Activated T-helper 1 cell treated with Interleukin-2 at 50 U/mL for 16 hours (primary cell): ENCODE results near the gene LLGL2.
A peak's percentile ranks its signal among the peaks of the same experiment; 100 is the strongest.

Source experiments
- DNase-seq: peaks from one replicate; pipeline ENCODE4 v3.0.0-alpha.2; 2020; ENCODE audit warnings: low read depth

LLGL2 gene

GRCh38 chr17:75523647-75524046 lies 1.9 kb upstream of the LLGL2 start:
- no peak for DNase-seq

- no peak for DNase-seq
Observed at GRCh38 chr17:75524269-75524969, 1.1 kb upstream of the LLGL2 start.

GRCh38 chr17:75525806-75526554 lies 483 bp downstream of the LLGL2 start:
- DNase-seq: no peak

GRCh38 chr17:75526555-75527270 lies 1.2 kb downstream of the LLGL2 start:
- DNase-seq: no peak

- DNase-seq: no peak
Observed at GRCh38 chr17:75530837-75531720, 5.6 kb downstream of the LLGL2 start.

DNA sequence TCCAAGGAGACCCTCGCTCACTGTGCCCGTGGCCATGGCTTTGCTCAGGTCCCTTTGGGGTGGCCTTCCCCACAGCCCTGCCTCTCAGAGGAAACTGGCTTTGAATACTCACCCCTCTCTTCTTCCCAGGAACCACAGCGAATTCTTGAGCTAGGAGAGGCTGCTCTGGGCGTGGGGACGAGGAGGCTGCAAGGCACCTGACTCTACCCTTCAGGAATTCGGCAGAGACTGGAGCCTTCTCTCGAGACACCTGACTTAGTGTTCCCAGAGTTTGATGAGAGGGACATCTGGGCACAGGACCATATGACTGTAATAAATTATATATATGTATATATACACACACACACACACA lies 6.2 kb downstream of the LLGL2 start:
- DNase-seq: no peak

GRCh38 chr17:75535119-75535537 lies 9.6 kb downstream of the LLGL2 start:
- DNase-seq: peak; percentile 41

DNA sequence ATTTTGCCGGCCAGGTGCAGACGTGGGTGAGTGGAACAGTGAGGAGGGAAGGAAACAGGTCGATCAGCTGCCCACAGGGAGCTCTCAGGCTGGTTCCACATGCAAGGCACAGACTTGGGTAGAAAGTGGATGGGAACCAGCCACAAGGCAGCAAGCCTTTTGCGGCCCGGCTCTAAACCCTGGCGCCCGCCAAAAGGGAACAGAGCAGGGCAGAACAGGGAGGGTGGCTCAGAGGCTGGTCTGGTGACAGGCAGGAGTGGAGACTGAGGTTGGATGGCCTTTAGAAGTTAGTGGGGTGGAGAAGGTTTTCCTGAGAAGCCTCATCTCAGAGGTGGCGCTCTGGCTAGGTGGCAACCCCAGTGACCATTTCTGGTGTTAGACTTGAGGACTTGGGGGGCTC lies 10.4 kb downstream of the LLGL2 start:
- no peak for DNase-seq

GRCh38 chr17:75536366-75536765 lies 10.9 kb downstream of the LLGL2 start:
- no peak for DNase-seq

DNA sequence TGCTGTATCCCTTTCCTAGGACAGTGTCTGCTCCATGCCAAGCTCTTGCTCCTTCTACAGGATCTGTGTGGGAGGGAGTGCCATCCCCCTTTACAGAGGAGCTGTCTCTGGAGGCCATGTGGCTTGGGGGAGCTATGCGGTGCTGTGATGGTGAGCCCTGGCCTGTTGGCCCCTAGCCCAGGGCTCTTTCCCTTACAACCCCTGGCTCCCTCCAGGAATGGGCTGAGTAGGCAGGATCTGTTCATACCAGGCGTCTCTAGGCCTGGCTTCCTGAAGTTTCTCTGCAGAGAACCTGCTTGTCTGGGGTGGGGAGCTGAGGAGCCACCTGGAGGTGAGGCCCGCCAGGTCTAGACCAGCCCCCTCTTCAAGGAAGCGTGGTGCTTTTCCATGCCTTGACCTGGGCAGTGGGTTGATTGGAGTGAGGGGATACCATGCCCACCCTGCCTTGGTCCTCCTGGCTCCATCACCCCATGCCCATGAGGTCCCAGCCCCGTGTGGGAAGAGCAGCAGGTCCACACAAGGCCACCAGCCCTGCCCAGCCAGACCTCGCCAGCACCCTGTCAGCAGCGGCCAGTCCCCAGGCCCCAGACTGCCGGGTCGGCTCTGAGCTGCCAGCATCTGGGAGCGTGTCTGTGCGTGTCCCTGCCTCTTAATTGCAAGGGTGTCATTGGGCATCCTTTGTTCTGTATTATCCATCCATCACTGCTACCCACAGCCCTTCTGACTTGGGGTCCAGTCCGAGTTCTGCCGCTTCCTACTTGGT lies 14.7 kb downstream of the LLGL2 start:
- DNase-seq: no peak

DNA sequence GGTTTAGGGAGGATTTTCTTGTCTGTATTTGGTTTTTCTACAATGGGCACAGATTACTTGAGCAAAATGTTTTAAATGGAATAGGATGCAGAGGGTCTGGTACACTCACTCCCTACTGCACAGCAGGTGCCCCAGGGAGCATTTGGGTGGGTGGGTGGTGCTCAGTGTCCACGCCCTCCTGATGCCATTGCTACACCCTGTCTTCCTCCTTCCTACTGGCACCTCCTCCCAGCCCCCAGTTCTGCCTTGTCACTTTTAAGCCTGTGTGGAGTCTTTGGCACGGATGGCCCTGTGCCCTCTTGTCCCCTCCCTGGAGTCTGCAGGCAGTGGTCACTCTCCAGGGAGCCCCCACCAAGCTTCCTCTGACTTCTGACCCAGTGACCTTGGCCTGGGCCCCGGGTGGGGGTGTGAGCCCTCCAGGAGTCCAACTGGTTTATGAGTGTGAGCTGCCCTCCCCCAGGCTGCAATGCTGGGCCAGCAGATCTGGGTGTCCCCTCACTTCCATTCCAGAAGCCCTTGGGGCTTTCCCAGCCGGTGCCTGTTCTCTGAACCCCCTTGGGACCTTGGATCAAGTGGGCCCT lies 15.5 kb downstream of the LLGL2 start:
- no peak for DNase-seq

DNA sequence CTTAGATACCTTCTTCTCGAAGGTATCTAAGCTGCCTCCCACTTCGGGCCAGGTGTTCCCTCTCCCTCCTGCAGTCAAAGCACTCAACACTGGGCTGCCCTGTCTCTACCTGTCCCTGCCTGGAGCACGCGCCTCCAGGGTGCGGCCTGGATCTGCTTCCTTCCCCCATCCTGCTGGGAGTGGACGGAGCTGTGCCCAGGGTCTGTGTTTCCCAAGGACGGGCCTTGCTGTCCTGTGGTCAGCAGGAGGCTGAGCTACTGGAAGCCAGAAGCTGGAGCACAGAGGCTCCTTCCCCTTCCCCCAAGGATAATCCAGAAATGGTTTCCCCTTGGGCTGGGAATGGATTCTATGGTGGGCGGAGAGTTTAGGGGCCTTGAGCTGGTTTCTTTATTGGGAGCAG lies 16.7 kb downstream of the LLGL2 start:
- DNase-seq: no peak

- DNase-seq: no peak
Observed at GRCh38 chr17:75542728-75543336, 17.3 kb downstream of the LLGL2 start.

DNA sequence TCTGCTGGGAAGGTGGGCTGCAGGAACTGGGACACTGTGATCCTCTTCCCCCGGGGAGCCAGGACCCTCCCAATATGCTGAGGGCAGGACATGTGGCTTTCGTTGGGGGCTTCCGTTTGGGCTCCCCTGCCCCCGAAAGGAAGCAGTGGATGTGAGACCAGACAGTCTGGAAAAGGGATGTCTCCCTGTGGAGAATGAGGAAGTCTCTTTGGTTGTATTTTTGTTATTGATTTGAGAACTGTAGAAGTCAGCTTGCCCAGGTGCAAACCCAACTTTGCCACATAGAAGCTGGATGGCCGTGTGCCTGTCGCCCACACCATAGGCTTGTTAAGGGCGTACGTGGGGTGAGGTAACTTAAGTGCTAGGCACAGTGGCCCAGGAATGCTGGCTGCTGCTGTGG lies 18.8 kb downstream of the LLGL2 start:
- DNase-seq: no peak

DNA sequence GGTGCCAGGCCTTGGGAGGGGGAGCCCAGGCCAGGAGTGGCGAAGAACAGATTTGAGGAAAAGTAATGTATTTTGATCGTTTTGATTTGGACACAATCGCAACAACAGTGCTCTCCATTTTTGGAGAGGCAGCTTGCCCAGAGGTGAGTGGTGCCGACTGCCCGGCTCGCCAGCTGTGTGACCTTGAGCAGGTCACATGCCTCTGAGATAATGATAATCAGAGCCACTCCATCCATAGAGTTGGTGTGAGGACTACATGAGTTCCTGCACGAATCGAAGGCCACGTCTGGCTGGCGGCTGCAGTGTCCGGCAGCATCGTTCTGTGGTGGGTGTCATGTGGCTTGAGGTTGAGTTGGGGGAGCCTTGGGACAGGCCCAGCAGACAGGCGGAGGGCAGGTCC lies 20.7 kb downstream of the LLGL2 start:
- DNase-seq: no peak

DNA sequence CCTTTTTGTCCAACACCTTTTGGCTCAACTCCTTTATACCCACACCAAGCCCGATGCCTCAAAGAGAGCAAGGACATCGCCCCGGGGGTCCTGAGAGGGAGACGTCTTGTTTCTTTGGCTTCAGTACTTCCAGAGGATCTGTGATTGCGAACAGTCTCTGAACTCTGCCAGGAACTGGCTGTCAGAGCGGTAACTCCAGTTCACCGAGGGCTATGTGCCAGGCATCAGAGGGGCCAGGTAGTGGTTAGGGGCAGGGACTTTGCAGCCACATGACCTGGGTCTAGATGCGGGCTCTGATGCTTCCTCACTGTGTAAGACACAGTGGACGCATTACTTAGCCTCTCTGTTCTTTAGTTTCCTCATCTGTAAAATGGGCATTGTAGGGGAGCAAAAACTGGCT lies 21.6 kb downstream of the LLGL2 start:
- no peak for DNase-seq

- DNase-seq: no peak
Observed at GRCh38 chr17:75548813-75549212, 23.3 kb downstream of the LLGL2 start.

DNA sequence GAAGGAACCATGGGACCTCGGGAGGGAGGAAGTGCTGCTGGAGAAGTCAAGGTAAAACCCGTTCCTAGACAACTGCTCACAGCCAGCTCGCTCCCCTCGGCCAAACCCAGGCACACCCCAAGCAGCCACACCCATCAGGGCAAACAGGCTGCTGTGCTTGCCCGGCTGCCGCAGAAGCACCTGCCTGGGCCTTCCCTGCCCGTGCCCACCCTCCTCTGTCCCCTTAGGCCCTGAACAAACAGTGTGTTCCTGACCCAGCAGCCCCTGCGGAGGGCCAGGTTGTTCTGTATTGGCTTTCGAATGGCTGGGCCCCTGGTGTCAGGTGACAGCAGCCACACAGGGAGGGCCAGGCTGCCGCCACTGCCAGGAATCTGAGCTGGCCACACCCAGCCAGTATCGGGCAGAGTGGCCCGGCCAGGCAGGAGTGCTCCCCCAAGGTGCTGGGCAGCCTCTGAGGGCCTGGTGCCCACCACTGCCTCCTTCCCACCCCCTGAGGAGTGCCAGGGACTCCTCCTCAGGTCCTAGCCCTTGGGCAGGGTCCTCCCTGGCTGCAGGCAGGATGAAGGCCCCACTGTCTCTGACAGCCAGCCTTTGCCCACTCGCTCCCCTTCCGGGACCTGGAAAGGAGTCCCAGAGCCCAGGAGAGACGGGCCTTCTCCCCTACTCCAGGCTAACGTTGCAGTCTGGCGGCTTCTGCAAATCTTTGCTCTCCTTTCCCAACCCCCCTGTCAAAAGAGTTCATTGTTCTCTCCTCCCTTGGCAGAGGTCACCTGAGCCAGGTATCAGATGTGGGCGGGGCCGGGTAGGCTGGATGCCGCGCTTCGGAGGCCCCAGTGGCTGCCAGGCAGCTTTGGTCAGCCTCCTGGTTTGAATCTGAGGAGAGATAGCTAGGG lies 24.0 kb downstream of the LLGL2 start:
- DNase-seq: no peak

GRCh38 chr17:75550139-75550465 lies 24.6 kb downstream of the LLGL2 start:
- no peak for DNase-seq

DNA sequence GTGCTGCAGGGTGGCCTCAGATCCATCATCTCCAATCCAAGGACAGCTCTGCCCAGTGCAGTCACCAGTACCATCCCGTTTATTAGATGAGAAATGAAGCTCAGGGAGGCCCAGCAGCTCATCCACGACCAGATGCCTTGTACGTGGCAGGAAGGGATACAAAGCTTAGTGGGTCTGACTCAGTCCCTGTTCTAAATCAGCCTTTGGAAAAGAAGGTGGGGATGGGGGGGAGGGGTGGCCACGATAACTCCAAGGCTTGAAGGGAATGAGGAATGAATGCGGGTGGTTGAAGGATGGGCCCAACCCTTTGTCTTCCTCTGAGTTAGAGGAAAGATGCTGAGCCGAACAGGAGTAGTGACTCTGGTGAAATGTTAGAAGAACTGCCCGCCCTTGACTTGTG lies 25.8 kb downstream of the LLGL2 start:
- no peak for DNase-seq
